Astrocyte (in vitro differentiated cells and primary cell): ENCODE measurements around the gene DNM1. TPM values are rescaled to one million over a fixed set of nuclear protein-coding genes. Genes with fewer than 3 reads are reported as not detected.
"Not testable (repeated sequence)": the region's sequence is repeated elsewhere in the genome, so short reads cannot be mapped to it uniquely, and the experiment has no call there.

Source experiments
- DNase-seq: peaks from one replicate; pipeline ENCODE4 v3.0.0-alpha.2; 2010; ENCODE audit warnings: low read depth
- FAIRE-seq: peaks from 2 replicates; lab custom pipeline; 2011; peaks lifted over from hg19 to GRCh38; lab: Jason Lieb, UNC
- H2AFZ ChIP-seq: 2 replicates; pipeline ENCODE4 v1.6.0; 2012; ENCODE audit warnings: low read depth, low read length, inconsistent platforms
- H3K27ac ChIP-seq: 2 replicates; pipeline ENCODE4 v1.5.1; 2011; ENCODE audit warnings: low read depth, low read length, inconsistent platforms
- H3K27me3 ChIP-seq: 2 replicates; pipeline ENCODE4 v1.6.0; 2011; ENCODE audit warnings: low read length, inconsistent platforms; ENCODE audit not compliant: insufficient read depth
- H3K36me3 ChIP-seq: 2 replicates; pipeline ENCODE4 v1.5.1; 2011; ENCODE audit warnings: low read length, inconsistent platforms; ENCODE audit not compliant: insufficient read depth
- H3K4me1 ChIP-seq: 2 replicates; pipeline ENCODE4 v1.5.1; 2011; ENCODE audit warnings: low read length, inconsistent platforms; ENCODE audit not compliant: insufficient read depth
- H3K4me2 ChIP-seq: 2 replicates; pipeline ENCODE4 v1.6.0; 2012; ENCODE audit warnings: low read length, inconsistent platforms
- H3K4me3 ChIP-seq: 2 replicates; pipeline ENCODE4 v1.5.1; 2011; ENCODE audit warnings: low read depth, mild to moderate bottlenecking, low read length, inconsistent platforms; ENCODE audit not compliant: insufficient read depth
- H3K79me2 ChIP-seq: 2 replicates; pipeline ENCODE4 v1.6.0; 2012; ENCODE audit warnings: mild to moderate bottlenecking, low read length, inconsistent platforms; ENCODE audit not compliant: insufficient read depth
- H3K9ac ChIP-seq: 2 replicates; pipeline ENCODE4 v1.6.0; 2012; ENCODE audit warnings: mild to moderate bottlenecking, low read length, inconsistent platforms
- H3K9me3 ChIP-seq: 2 replicates; pipeline ENCODE4 v1.5.1; 2012; ENCODE audit warnings: low read depth, mild to moderate bottlenecking, low read length, inconsistent platforms; ENCODE audit not compliant: insufficient read depth
- H4K20me1 ChIP-seq: 2 replicates; pipeline ENCODE4 v1.6.0; 2012; ENCODE audit warnings: low read length, inconsistent platforms; ENCODE audit not compliant: insufficient read depth
- H3K27ac Mint-ChIP-seq: one replicate; pipeline ENCODE4 v1.8.0; 2021; ENCODE audit warnings: mild to moderate bottlenecking, mixed read lengths; ENCODE audit not compliant: unreplicated experiment
- H3K27me3 Mint-ChIP-seq: one replicate; pipeline ENCODE4 v1.8.0; 2021; ENCODE audit warnings: low read depth, mixed read lengths; ENCODE audit not compliant: unreplicated experiment
- H3K36me3 Mint-ChIP-seq: one replicate; pipeline ENCODE4 v1.8.0; 2021; ENCODE audit warnings: low read depth, mixed read lengths; ENCODE audit not compliant: unreplicated experiment
- H3K4me1 Mint-ChIP-seq: one replicate; pipeline ENCODE4 v1.8.0; 2021; ENCODE audit warnings: low read depth, mixed read lengths; ENCODE audit not compliant: unreplicated experiment
- H3K4me3 Mint-ChIP-seq: one replicate; pipeline ENCODE4 v1.8.0; 2021; ENCODE audit warnings: mild to moderate bottlenecking, moderate library complexity, mixed read lengths; ENCODE audit not compliant: unreplicated experiment
- H3K9me3 Mint-ChIP-seq: one replicate; pipeline ENCODE4 v1.8.0; 2021; ENCODE audit warnings: mild to moderate bottlenecking, mixed read lengths; ENCODE audit not compliant: unreplicated experiment
- EZH2 ChIP-seq: IDR thresholded peaks from 2 replicates; pipeline ENCODE4 v1.6.1; 2012; ENCODE audit warnings: mild to moderate bottlenecking, low read length, inconsistent platforms; ENCODE audit not compliant: insufficient read depth
- total RNA-seq: library from RNA; stranded (reverse); gene quantifications from 2 replicates; pipeline ENCODE4 v1.2.1, GENCODE V29; 2021
- TF ChIP-seq, protein P1 (sequence below): IDR thresholded peaks from 2 replicates; pipeline ENCODE4 v1.5.1; 2011; ENCODE audit warnings: low read depth, mild to moderate bottlenecking, inconsistent platforms, low read length, moderate library complexity; ENCODE audit not compliant: insufficient read depth

The DNM1 gene
- total RNA-seq, 1 donor from 2014 or later: 29.7 TPM

DNA sequence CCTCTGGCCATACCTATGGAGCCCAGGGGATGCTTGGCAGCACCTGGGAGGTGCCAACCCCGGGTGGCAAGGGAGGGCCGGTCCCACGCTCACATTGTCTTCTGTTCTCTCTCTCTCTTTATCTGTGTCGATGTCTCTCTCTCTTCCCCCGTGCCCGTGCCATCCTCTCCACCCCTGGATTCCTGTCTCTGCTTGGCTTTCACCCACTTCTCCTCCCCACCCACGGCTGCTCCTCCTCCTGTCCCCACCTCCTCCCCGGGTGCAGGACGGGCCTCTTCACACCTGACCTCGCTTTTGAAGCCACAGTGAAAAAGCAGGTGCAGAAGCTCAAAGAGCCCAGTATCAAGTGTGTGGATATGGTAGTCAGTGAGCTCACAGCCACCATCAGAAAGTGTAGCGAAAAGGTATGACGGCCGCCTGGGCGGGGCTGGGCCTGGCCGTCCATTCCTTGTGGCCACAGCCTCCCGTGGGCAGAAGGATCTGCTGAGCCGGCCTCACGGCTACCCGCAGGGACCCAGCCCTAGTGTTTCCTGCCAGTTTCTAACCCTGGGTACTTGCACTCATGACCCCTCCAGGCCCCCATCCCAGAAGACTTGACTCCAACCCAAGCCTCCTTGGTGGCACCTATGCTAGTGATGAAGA is 22.7 kb downstream of the DNM1 start:
- Histone ChIP-seq H3K4me2 (no peak overlapping the region), H3K4me1 (no peaks in the 10 kb centered on the region), H2AFZ (no peak overlapping the region), H3K79me2 (no peaks in the 10 kb centered on the region), H3K27ac (no peak overlapping the region), H4K20me1 (no peaks in the 10 kb centered on the region), H3K9ac (no peak overlapping the region), H3K27me3 (no peaks in the 10 kb centered on the region), H3K36me3 (no peaks in the 10 kb centered on the region), H3K9me3 (no peaks in the 10 kb centered on the region), H3K4me3 (no peak overlapping the region)
- Mint-ChIP-seq H3K27ac (no peak overlapping the region), H3K36me3 (peaks cover 29% of the 10 kb centered on the region), H3K4me1 (no peaks in the 10 kb centered on the region), H3K4me3 (no peak overlapping the region), H3K27me3 (no peaks in the 10 kb centered on the region), H3K9me3 (no peaks in the 10 kb centered on the region)
- no peak for FAIRE-seq
- DNase-seq: no peak
- no peak for TF ChIP-seq EZH2
- TF ChIP-seq, protein P1, sequence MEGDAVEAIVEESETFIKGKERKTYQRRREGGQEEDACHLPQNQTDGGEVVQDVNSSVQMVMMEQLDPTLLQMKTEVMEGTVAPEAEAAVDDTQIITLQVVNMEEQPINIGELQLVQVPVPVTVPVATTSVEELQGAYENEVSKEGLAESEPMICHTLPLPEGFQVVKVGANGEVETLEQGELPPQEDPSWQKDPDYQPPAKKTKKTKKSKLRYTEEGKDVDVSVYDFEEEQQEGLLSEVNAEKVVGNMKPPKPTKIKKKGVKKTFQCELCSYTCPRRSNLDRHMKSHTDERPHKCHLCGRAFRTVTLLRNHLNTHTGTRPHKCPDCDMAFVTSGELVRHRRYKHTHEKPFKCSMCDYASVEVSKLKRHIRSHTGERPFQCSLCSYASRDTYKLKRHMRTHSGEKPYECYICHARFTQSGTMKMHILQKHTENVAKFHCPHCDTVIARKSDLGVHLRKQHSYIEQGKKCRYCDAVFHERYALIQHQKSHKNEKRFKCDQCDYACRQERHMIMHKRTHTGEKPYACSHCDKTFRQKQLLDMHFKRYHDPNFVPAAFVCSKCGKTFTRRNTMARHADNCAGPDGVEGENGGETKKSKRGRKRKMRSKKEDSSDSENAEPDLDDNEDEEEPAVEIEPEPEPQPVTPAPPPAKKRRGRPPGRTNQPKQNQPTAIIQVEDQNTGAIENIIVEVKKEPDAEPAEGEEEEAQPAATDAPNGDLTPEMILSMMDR: no peak

DNA sequence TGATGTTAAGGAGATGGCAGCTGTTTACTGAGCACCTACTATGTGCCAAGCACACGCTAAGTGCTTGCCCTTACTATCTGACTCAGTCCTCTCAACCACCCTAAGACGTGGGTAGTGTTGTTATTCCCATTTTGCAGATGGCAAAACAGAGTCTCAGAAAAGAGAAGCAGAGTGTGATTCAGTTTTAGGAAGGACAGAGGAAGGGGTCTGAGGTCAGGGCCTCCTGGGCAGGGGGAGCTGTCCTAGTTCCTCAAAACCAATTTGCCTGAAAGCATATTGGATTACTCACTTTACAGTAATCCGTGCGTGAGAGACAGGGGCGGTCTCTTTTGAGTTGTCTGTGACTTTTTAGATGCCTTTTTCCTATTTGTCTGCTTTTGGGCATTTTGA is 23.2 kb downstream of the DNM1 start:
- FAIRE-seq (no peak), DNase-seq (no peak)
- TF ChIP-seq, protein P1: no peak
- TF ChIP-seq EZH2: no peak
- Histone ChIP-seq H3K4me1 (no peaks in the 10 kb centered on the region), H3K79me2 (no peaks in the 10 kb centered on the region), H3K9ac (no peak overlapping the region), H3K27me3 (no peaks in the 10 kb centered on the region), H2AFZ (no peak overlapping the region), H3K27ac (no peak overlapping the region), H3K9me3 (no peaks in the 10 kb centered on the region), H3K4me3 (no peak overlapping the region), H3K36me3 (no peaks in the 10 kb centered on the region), H3K4me2 (no peak overlapping the region), H4K20me1 (no peaks in the 10 kb centered on the region)
- H3K27ac Mint-ChIP-seq: no peak overlapping the region
- no peaks in the 10 kb centered on the region for H3K4me1 Mint-ChIP-seq
- no peaks in the 10 kb centered on the region for H3K9me3 Mint-ChIP-seq
- H3K4me3 Mint-ChIP-seq: no peak overlapping the region
- no peaks in the 10 kb centered on the region for H3K27me3 Mint-ChIP-seq
- H3K36me3 Mint-ChIP-seq: peaks cover 29% of the 10 kb centered on the region

DNA sequence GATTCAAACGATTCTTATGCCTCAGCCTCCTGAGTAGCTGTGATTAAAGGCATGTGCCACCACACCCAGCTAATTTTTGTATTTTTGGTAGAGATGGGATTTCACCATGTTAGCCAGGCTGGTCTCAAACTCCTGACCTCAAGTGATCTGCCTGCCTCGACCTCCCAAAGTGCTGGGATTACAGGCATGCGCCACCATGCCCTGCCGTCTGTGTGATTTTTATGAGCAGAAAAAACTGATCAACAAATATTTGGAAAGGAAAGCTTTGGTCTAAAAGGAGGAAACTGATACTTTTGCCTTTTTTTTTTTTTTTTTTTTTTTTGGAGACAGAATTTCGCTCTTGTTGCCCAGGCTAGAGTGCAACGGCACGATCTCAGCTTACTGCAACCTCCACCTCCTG is 27.7 kb downstream of the DNM1 start:
- H3K79me2 ChIP-seq, H3K4me3 Mint-ChIP-seq, H3K36me3 Mint-ChIP-seq, H3K27ac Mint-ChIP-seq, H2AFZ ChIP-seq, H3K27me3 Mint-ChIP-seq, H3K27me3 ChIP-seq, DNase-seq, H3K9me3 Mint-ChIP-seq, H3K27ac ChIP-seq, H3K4me3 ChIP-seq, FAIRE-seq, H3K9me3 ChIP-seq, H4K20me1 ChIP-seq, H3K9ac ChIP-seq, H3K4me2 ChIP-seq, H3K36me3 ChIP-seq, H3K4me1 Mint-ChIP-seq, H3K4me1 ChIP-seq: not testable (repeated sequence)
